ENCODE results near the gene TDRD7. TPM values are rescaled to one million over a fixed set of nuclear protein-coding genes. Genes with fewer than 3 reads are reported as not detected.

The TDRD7 gene
- total and polyA plus RNA-seq, 2 of the 8 experiments (the other 6 are each of a cell fraction or from before 2014, with no cell fraction given), result 1.2 to 2.3 TPM

DNA sequence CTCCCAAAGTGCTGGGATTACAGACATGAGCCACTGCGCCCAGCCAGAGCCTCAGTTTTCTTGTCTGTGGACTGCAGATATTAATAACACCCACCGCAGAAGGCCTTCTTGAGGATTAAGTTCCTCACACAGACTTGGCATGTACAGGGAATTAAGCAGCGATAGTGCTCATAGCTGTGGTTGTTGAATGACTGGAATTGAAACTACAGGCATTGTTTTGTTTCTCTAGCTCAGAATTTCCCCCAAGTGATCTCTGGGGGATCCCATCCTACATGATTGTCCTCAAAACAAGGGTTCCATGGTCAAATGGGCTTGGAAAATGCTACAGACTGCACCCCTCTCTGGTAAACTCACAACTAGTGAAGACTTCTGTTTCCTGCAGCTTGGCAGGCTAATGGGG is 44.2 kb upstream of the TDRD7 start:
- no peak overlapping the region for H2AK5ac ChIP-seq (ENCODE audit: low read depth, low read length)
- H3K14ac ChIP-seq (ENCODE audit: insufficient read length), result no peak overlapping the region
- H2BK5ac ChIP-seq (ENCODE audit: low read depth, low read length), result no peak overlapping the region
- H3K79me1 ChIP-seq (ENCODE audit: low read depth, low read length), result no peaks in the 10 kb centered on the region
- no peak overlapping the region for H2BK20ac ChIP-seq (ENCODE audit: low read length)
- DNase-seq (ENCODE audit: low read depth in 1 of 2, low spot score in 2 of 2) (no peak), FAIRE-seq (no peak)
- H2AFZ ChIP-seq (ENCODE audit: low read length), result no peak overlapping the region
- H3K56ac ChIP-seq (replicated peaks; ENCODE audit: insufficient read length, low read depth, low read length), result no peak overlapping the region
- H3K18ac ChIP-seq (ENCODE audit: extremely low read depth, low read length), result no peak overlapping the region
- H3K9me3 ChIP-seq (ENCODE audit: insufficient read depth in 2 of 2, low read depth in 1 of 2, low read length in 1 of 2), result peaks cover 8 to 9% of the 10 kb centered on the region in 2 experiments
- no peaks in the 10 kb centered on the region for H3K23me2 ChIP-seq (ENCODE audit: low read depth, low read length)
- H2BK15ac ChIP-seq (ENCODE audit: low read length), result no peak overlapping the region
- no peak overlapping the region for H4K91ac ChIP-seq (replicated peaks; ENCODE audit: insufficient read length, low read length)
- no peak overlapping the region for H2BK120ac ChIP-seq (replicated peaks; ENCODE audit: low read depth, low read length)
- no peak overlapping the region for H3K4me3 ChIP-seq (ENCODE audit: extremely low read depth in 1 of 4, insufficient read depth in 2 of 4, low read depth in 3 of 4, low read length in 4 of 4)
- no peak overlapping the region for H4K8ac ChIP-seq (ENCODE audit: extremely low read depth, insufficient read depth, low read length)
- H3K9ac ChIP-seq (replicated peaks in 1 of 4; ENCODE audit: extremely low read depth in 1 of 4, low read depth in 3 of 4, low read length in 3 of 4), result no peak overlapping the region
- peaks cover 0 to 3% (median 0%) of the 10 kb centered on the region in 4 experiments; a peak in 3 of 7 replicates for H3K4me1 ChIP-seq (replicated peaks in 1 of 4; ENCODE audit: control insufficient read depth in 3 of 4, insufficient read depth in 4 of 4, low read length in 3 of 4)
- no peak overlapping the region for H4K5ac ChIP-seq (ENCODE audit: insufficient read length, low read depth, low read length)
- no peaks in the 10 kb centered on the region for H4K20me1 ChIP-seq (replicated peaks in 1 of 2; ENCODE audit: control insufficient read depth in 1 of 2, insufficient read depth in 2 of 2, low read length in 2 of 2)
- ChIA-PET CTCF (ENCODE audit: partially characterized antibody) (interaction anchor here (0.9 to 3.1 kb wide), 2 partner anchors 17 to 102 kb away, joined by 4 to 10 read pairs; no protein-coding TSS in a partner anchor), POLR2A (ENCODE audit: partially characterized antibody) (no interaction called here)
- no peaks in the 10 kb centered on the region for H3K79me2 ChIP-seq (ENCODE audit: control insufficient read depth in 1 of 2, insufficient read depth in 2 of 2, low read length in 2 of 2)
- H2BK12ac ChIP-seq (ENCODE audit: low read depth, low read length), result no peak overlapping the region
- H3K27ac ChIP-seq (ENCODE audit: low read depth, low read length), result no peak overlapping the region
- no peak overlapping the region for H3K4ac ChIP-seq (replicated peaks; ENCODE audit: insufficient read length, low read depth, low read length)
- H3K36me3 ChIP-seq (ENCODE audit: control insufficient read depth in 2 of 4, insufficient read depth in 4 of 4, low read length in 3 of 4), result peaks cover 0 to 7% (median 2%) of the 10 kb centered on the region in 4 experiments; a peak in 3 of 8 replicates
- no peak overlapping the region for H3K23ac ChIP-seq (ENCODE audit: insufficient read length)
- H3K27me3 ChIP-seq (replicated peaks in 1 of 4; ENCODE audit: control insufficient read depth in 3 of 4, extremely low read depth in 1 of 4, insufficient read depth in 3 of 4, low read length in 3 of 4), result 0 out of 7 replicates have a peak, but pooled peaks cover 0 to 2% (median 0%) of the 10 kb centered on the region in 4 experiments
- 92% methylated on average over 3 of the region's 3 CpGs; no CpG with 5 or more reads in 1 of the 2 experiments for WGBS, 2 experiments (ENCODE audit: extremely low coverage in 1 of 2, insufficient coverage in 1 of 2, insufficient read length in 1 of 2, insufficient replicate concordance in 2 of 2, low coverage in 1 of 2, low lambda C conversion rate in 2 of 2, missing lambda C conversion rate in 1 of 2)
- no peak overlapping the region for H3K4me2 ChIP-seq (ENCODE audit: insufficient read depth in 1 of 2, low read depth in 2 of 2, low read length in 2 of 2)
- TF ChIP-seq JUND (IDR thresholded peaks at IDR 0.05; ENCODE audit: low read length) (no peak), RAD21 (IDR thresholded peaks at IDR 0.05 in 1 of 2, conservative IDR thresholded peaks at IDR 0.05 in 1 of 2; ENCODE audit: low read depth in 2 of 2, low read length in 2 of 2) (no peak), KDM5A (IDR thresholded peaks at IDR 0.05; ENCODE audit: low read length) (no peak), GABPA (IDR thresholded peaks at IDR 0.05; ENCODE audit: borderline replicate concordance, insufficient read depth, low read length) (no peak), TCF12 (IDR thresholded peaks at IDR 0.05; ENCODE audit: low read depth, low read length) (no peak), POLR2AphosphoS5 (IDR thresholded peaks at IDR 0.05; ENCODE audit: low read depth, low read length) (no peak), SUZ12 (IDR thresholded peaks at IDR 0.05; ENCODE audit: low read length) (no peak), KDM4A (IDR thresholded peaks at IDR 0.05; ENCODE audit: low read depth, low read length, severe bottlenecking) (no peak), EZH2 (IDR thresholded peaks at IDR 0.05; ENCODE audit: low read depth, low read length, severe bottlenecking) (no peak), SRF (IDR thresholded peaks at IDR 0.05; ENCODE audit: low read depth, low read length) (no peak), HDAC2 (IDR thresholded peaks at IDR 0.05; ENCODE audit: borderline replicate concordance in 1 of 2, low read depth in 2 of 2, low read length in 2 of 2) (no peak)
- TF ChIP-seq, protein P1, sequence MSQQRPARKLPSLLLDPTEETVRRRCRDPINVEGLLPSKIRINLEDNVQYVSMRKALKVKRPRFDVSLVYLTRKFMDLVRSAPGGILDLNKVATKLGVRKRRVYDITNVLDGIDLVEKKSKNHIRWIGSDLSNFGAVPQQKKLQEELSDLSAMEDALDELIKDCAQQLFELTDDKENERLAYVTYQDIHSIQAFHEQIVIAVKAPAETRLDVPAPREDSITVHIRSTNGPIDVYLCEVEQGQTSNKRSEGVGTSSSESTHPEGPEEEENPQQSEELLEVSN (IDR thresholded peaks at IDR 0.05), result no peak

Measured in H1 (cell line).